SK-N-MC (cell line): Measurements from ENCODE around the gene HACE1.

Source experiments
- EZH2 ChIP-seq: fragments of 200-600 bp; sonication (generic); IDR thresholded peaks from one replicate; pipeline ENCODE4 v1.6.1; 2017; ENCODE audit warnings: antibody characterized with exemption
- FOXP2 ChIP-seq: optimal IDR thresholded peaks from 2 replicates; pipeline ENCODE3; 2011; ENCODE audit warnings: mild to moderate bottlenecking, moderate library complexity; ENCODE audit not compliant: insufficient read depth; ENCODE audit errors: extremely low read length, control extremely low read depth
- POLR2AphosphoS5 ChIP-seq: IDR thresholded peaks from 2 replicates; pipeline ENCODE4 v1.6.1; 2012; ENCODE audit warnings: mild to moderate bottlenecking, low read depth, low read length, borderline replicate concordance

GRCh38 chr6:104908031-104908887 lies 48.5 kb upstream of the HACE1 start:
- TF ChIP-seq POLR2AphosphoS5 (no peak), EZH2 (no peak), FOXP2 (no peak)
